ENCODE data around the gene TAL1.
A peak's percentile ranks its signal among the peaks of the same experiment; 100 is the strongest.
"Not testable (repeated sequence)": the region's sequence is repeated elsewhere in the genome, so short reads cannot be mapped to it uniquely, and the experiment has no call there.

The TAL1 gene

DNA sequence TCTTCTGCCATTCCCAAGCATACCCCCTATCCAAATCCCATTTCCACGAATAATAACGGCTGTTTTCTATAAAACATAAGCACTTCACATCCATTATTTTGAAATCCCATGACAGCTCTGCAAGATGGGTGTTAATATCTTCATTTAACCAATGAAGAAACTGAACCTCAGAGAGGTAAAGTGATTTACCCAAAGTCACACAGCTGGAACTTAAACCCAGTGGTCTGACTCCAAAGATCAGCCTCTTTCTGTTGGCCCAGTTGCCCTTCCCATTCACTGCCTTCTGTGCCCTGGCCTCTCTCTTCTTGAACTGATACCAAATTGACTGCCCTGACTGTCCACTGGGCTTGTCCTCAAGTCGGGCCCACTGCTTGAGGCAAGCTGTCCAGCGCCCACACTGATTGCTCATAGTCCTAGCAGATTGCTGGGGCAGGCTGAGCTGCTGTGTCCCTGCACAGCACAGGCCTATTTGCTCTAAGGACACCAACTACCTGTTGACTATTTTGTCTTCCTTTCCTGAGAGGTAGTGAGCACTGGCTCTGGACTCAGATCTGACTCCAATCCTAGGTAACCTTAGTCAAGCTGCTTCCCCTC, 19.3 kb downstream of the TAL1 start:
- no peak for DNase-seq (ENCODE audit: low read depth in 2 of 2)

DNA sequence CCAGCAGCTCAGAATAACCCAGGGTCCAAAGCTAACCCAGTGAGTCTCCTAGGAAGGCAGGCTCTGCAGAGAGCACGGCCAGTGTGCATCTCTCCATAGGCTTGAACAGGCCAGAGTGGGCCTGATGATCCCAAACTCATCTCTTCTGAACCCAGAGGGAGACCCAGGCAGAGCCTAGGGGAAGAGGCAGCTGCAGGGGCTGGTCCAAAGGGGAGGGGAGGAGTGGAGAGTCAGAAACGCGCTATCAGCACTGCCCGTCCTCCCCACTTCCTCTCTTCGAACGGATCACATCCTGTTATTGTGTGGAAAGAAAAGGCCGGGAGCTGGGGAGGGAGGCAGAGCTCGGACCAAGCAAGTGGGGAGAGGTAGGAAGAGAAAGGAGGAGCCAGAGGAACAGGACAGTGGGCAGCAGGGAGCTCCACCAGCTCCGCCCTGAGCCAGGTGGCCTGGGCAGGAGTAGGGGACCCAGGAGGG, 20.2 kb downstream of the TAL1 start:
- DNase-seq (ENCODE audit: low read depth in 2 of 2): no peak

- no peak for DNase-seq (ENCODE audit: low read depth in 2 of 2)
These were observed 21.4 kb downstream of the TAL1 start for GRCh38 chr1:47210666-47211065.

DNA sequence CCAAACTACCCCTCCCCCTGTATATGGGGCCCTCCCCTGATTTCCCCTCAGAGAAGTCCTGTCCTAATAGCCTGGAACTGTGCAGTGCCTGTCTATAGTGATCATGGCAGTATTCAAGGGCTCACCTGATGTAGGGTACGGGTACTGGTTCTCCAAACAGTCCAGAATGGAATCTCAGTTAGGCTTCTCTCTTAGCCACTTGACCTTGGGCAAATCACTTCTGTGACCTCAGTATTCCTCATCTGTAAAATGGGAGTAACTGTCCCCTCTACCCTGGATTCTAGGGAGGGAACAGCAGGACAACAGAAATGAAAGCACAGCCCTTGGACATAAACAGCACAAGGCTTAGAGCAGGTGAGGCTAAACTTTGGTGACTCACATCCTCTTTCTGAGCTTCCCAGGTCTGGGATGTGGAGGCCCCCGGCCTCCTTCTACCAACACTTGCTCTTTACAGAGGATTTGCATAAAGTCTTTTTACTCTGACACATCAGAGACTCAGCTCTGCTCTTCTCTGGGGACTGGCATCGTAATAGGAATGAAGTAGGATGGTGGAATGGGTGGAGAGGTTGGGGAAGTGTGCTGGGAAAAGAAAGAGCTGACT, 22.2 kb downstream of the TAL1 start:
- no peak for DNase-seq (ENCODE audit: low read depth in 2 of 2)

DNA sequence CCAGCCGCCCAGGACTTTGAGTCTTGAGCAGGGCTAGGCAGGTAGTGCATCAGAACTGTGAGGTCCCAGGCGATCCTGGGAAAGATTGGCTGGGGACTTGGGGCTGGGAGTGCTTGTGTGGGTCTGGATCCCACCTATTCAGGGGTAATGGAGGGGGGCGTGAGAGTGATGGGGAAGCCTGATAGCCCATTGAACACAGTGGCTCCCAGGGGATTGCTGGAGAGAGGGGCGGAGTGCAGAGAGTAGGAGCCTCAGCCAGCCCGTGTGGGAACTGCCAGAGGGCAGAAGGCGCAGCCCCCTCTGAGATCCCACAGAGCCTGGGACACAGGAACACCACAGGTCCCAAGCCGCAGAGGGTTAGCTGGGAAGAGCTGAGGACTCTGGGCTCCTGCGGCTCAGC, 22.9 kb downstream of the TAL1 start:
- no peak for DNase-seq (ENCODE audit: low read depth in 2 of 2)

- DNase-seq (ENCODE audit: low read depth in 2 of 2): no peak
These were observed 23.6 kb downstream of the TAL1 start for GRCh38 chr1:47208374-47208850.

GRCh38 chr1:47207803-47208373, 24.1 kb downstream of the TAL1 start:
- DNase-seq (ENCODE audit: low read depth in 2 of 2): no peak

DNA sequence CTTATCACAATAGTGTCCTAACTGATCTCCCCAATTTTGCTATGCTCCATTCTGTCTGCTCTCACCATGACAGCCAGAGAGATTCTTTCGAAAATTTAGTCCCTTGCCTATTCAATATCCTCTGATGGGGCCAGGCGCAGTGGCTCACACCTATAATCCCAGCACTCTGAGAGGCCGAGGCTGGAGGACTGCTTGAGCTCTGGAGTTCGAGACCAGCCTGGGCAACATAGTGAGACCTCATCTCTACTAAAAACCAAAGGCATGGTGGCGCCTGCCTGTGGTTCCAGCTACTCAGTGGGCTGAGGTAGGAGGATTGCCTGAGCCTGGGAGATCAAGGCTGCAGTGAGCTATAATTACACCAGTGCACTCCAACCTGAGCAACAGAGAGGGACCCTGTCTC, 26.1 kb downstream of the TAL1 start:
- no peak for DNase-seq (ENCODE audit: low read depth in 2 of 2)

DNA sequence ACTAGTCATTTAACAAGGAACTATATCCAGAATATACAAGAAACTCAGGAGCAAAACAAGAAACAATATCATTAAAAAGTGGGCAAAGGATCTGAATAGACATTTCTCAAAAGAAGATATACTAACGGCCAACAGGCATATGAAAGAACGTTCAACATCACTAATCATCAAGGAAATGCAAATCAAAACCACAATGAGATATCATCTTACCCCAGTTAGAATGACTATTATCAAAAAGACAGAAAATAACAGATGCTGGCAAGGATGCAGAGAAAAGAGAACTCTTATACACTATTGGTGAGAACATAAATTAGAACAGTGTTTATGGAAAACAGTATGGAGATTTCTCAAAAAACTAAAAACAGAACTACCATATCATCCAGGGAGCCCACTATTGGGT, 28.5 kb downstream of the TAL1 start:
- DNase-seq (ENCODE audit: low read depth in 2 of 2): not testable (repeated sequence)

- no peak for DNase-seq (ENCODE audit: low read depth in 2 of 2)
These were observed 30.8 kb downstream of the TAL1 start for GRCh38 chr1:47201179-47201578.

DNA sequence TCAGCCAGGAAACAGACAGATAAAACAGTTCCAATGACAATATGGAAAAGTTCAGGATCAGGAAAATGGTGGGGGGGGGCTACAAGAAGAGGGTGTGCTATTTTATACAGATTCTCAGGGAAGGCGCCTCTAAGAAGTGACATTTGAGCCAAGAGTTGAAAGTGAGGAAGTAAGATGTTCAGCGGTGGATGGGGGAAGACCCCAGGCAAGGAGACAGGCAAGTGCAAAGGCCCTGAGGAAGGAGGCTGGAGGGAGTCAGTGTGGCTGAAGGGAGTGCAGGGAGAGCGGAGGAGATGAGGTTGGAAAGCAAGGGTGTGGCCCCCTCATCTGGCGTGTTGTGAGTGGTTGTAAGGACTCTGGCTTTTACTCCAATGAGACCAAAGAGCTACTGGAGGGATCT, 33.8 kb downstream of the TAL1 start:
- DNase-seq (ENCODE audit: low read depth in 2 of 2): no peak

GRCh38 chr1:47196622-47197021, 35.4 kb downstream of the TAL1 start:
- DNase-seq (ENCODE audit: low read depth in 2 of 2): no peak

DNA sequence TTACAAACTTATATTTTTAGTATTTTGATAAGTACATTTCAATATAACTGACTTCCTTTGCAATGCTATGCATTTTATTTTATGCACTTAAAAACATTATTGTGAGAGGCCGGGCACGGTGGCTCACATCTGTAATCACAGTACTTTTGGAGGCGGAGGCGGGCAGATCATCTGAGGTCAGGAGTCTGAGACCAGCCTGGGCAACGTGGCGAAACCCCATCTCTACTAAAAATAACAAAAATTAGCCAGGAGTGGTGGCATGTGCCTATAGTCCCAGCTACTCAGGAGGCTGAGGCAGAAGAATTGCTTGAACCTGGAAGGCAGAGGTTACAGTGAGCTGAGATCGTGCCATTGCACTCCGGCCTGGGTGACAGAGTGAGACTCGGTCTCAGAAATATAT, 36.0 kb downstream of the TAL1 start:
- not testable (repeated sequence) for DNase-seq (ENCODE audit: low read depth in 2 of 2)

DNA sequence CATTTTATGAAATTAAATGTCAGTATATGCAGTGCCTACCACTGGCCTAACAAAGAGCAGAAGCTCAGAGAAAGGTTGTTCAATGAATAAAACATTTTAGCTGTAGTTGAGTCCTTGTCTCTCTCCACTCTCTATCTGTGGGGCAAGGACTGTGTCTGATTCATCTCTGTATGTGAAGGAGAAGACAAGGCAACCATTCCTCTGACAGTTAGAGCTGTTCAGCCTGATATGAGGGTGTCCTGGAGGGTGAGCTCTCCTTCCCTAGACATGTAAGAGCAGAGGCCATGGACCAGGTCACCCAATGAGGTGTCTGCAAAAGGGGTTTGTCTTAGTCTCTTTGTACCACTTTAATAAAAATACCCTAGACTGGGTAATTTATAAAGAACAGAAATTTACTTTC, 37.7 kb downstream of the TAL1 start:
- no peak for DNase-seq (ENCODE audit: low read depth in 2 of 2)

GRCh38 chr1:47193496-47193895, 38.5 kb downstream of the TAL1 start:
- DNase-seq (ENCODE audit: low read depth in 2 of 2): not testable (repeated sequence)

DNA sequence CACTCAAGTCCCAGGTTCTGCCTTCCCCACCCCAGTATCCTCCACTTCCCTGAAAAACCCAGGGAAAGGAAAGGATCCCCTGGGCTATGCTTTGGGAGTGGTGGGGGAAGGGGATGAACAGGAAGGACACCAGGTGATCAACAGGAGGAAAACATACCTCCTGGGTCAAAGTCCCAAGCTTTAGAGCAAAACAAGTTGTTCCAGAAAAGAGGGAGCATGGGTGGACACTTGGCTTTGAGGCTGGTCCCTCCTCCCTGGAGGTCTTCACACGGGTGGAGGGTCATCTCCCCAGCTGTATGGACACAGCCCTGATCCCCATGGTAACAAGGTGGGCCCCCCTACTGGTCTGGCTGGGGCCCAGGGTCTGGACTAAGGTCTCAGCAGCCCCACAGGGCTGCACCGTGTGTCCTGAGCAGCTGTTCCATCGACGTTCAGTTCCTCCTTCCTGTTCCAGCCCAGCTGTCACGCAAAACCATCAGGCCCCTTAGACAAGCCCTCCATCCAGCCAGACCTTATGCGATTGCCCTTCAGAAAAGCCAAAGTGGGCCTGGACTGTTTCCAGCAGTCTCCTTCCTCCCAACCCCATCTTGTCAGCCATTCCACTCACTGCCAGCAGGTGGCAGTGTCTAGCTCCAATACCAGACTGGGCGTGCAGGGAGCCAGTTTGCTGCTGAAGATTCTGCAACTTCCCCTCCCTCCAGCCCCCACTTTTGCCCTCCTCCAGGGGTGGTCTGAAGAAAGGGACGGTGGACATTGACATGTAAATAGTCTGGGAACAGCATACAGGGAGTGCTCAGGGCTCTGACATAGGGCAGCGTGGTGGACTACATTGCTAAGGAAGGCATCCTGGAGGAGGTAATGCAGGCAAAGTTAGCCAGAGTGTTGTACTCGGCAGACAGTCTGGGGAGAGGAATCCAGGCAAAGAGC, 39.3 kb downstream of the TAL1 start:
- DNase-seq (ENCODE audit: low read depth in 2 of 2): peak; percentile 38 to 55

DNA sequence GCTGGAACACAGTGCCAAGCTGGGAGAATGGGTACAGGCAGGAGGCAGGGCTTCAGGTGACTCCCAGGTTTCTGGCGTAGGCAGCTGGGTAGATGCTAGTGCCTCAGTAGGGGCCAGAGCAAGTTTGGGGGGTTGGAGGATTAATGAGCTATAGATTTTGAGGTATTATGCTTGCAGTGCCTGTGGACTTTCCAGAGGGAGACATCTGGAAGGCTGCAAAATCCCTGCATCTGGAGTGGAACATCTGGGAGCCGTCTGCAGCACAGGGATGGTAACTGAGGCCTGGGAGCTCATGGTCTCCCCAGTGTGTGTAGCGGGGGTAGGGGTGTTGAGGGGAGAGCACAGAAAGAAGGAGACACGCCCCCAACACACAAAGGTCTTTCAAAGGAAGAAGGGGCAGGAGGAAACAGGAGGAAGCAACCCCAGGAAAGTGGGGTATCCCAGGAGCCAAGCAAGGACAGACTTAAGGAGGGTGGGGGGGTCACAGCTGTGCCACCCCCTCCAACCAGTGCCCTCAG, 40.0 kb downstream of the TAL1 start:
- no peak for DNase-seq (ENCODE audit: low read depth in 2 of 2)

DNA sequence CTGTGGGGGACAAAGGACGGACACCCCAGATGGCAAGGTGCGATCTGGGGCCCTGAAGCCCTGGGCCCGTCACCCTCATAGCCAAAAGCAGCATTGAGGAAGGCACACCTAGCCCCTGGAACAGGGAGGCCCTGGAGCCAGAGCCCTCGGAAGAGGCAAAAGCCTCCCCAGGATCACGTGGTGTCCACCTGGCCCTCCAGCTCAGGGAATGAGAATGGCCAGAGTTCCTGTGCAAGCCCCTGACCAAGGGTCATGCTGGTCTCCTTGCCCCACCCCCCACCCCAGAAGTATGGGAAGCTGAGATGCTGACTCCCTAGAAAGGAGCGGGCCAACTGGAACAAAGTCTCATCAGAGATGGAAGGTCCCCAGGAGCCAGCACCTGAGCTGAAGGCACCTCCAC, 41.2 kb downstream of the TAL1 start:
- no peak for DNase-seq (ENCODE audit: low read depth in 2 of 2)

GRCh38 chr1:47190509-47190855, 41.5 kb downstream of the TAL1 start:
- no peak for DNase-seq (ENCODE audit: low read depth in 2 of 2)

- DNase-seq (ENCODE audit: low read depth in 2 of 2): no peak
These were observed 42.0 kb downstream of the TAL1 start, which contains the start of gene PDZK1IP1 for GRCh38 chr1:47189844-47190508. PDZK1IP1 (minus strand) TSS chr1:47190036; CDS start chr1:47189932, 104 bp downstream.
